SK-N-SH (cell line): ENCODE measurements around the gene PATL2. TPM values are rescaled to one million over a fixed set of nuclear protein-coding genes. Genes with fewer than 3 reads are reported as not detected.

Source experiments
- CTCF ChIA-PET: fragments of 300-600, 350-600 bp; formaldehyde crosslinking; extraction: SDS; loops from one replicate; lab custom pipeline; 2021; lab: Yijun Ruan, JAX
- POLR2A ChIA-PET: fragments of 350-600 bp; sonication (Branson Sonifier 250); formaldehyde crosslinking; extraction: SDS; loops from one replicate; lab custom pipeline; 2020; ENCODE audit warnings: antibody characterized with exemption, inconsistent platforms; lab: Yijun Ruan, JAX
- DNase-seq: peaks from one replicate; pipeline ENCODE4 v3.0.0; 2012
- H2AFZ ChIP-seq: fragments of 200-600 bp; sonication (generic); 2 replicates; pipeline ENCODE4 v1.8.1; 2016; ENCODE audit warnings: antibody characterized with exemption, mild to moderate bottlenecking, low read depth
- H3F3A ChIP-seq: fragments of 200-600 bp; sonication (generic); replicated peaks from 2 replicates; pipeline ENCODE3; 2016; ENCODE audit warnings: antibody characterized with exemption, mild to moderate bottlenecking; ENCODE audit not compliant: insufficient read depth
- H3K27ac ChIP-seq, 2 experiments: fragments of 200-500 bp in 1 of 2; fragments of 200-600 bp in 1 of 2; sonication (Bioruptor generic) in 1 of 2; sonication (generic), shearing (Covaris generic) in 1 of 2; 2 replicates each; pipeline versions ENCODE4 v1.5.1 to v1.6.1; 2014 to 2016; ENCODE audit warnings: low read depth in 2 of 2, inconsistent platforms in 1 of 2, low read length in 1 of 2, mild to moderate bottlenecking in 1 of 2, mixed read lengths in 1 of 2
- H3K27me3 ChIP-seq: fragments of 200-600 bp; sonication (generic), shearing (Covaris generic); 2 replicates; pipeline ENCODE4 v1.6.1; 2016; ENCODE audit warnings: mixed run types; ENCODE audit not compliant: insufficient read depth
- H3K36me3 ChIP-seq, 2 experiments: fragments of 200-500 bp in 1 of 2; fragments of 200-600 bp in 1 of 2; sonication (Bioruptor generic) in 1 of 2; sonication (generic) in 1 of 2; replicated peaks in 1 of 2; 2 replicates each; pipeline versions ENCODE3 to v1.5.1; 2014 to 2016; ENCODE audit warnings: low read length in 1 of 2, mild to moderate bottlenecking in 1 of 2; ENCODE audit not compliant: insufficient read depth in 2 of 2, control insufficient read depth in 1 of 2
- H3K4me1 ChIP-seq, 2 experiments: fragments of 200-500 bp in 1 of 2; fragments of 200-600 bp in 1 of 2; sonication (Bioruptor generic) in 1 of 2; sonication (generic), shearing (Covaris generic) in 1 of 2; 2 replicates each; pipeline versions ENCODE4 v1.5.1 to v1.6.1; 2014 to 2016; ENCODE audit warnings: low read depth in 1 of 2, low read length in 1 of 2, mixed run types in 1 of 2; ENCODE audit not compliant: insufficient read depth in 2 of 2, control insufficient read depth in 1 of 2
- H3K4me2 ChIP-seq: fragments of 200-600 bp; sonication (generic), shearing (Covaris generic); 2 replicates; pipeline ENCODE4 v1.6.1; 2017; ENCODE audit warnings: mixed run types
- H3K4me3 ChIP-seq, 2 experiments: fragments of 200-500 bp in 1 of 2; fragments of 200-600 bp in 1 of 2; sonication (Bioruptor generic) in 1 of 2; sonication (generic), shearing (Covaris generic) in 1 of 2; 2 replicates each; pipeline versions ENCODE4 v1.5.1 to v1.8.1; 2014 to 2016; ENCODE audit warnings: low read depth in 2 of 2, inconsistent platforms in 1 of 2, low read length in 1 of 2, mild to moderate bottlenecking in 1 of 2, mixed read lengths in 1 of 2, moderate library complexity in 1 of 2
- H3K79me2 ChIP-seq: fragments of 200-600 bp; sonication (generic); 2 replicates; pipeline ENCODE4 v1.8.1; 2017; ENCODE audit warnings: mild to moderate bottlenecking; ENCODE audit not compliant: insufficient read depth
- H3K9ac ChIP-seq: fragments of 200-600 bp; sonication (generic); 2 replicates; pipeline ENCODE4 v1.6.1; 2017; ENCODE audit warnings: mixed run types
- H3K9me2 ChIP-seq: fragments of 200-600 bp; sonication (generic); 2 replicates; pipeline ENCODE4 v1.6.1; 2017; ENCODE audit warnings: mixed run types
- H3K9me3 ChIP-seq: fragments of 200-600 bp; sonication (generic); 2 replicates; pipeline ENCODE4 v1.6.1; 2017; ENCODE audit warnings: mixed run types, mild to moderate bottlenecking, moderate library complexity
- H4K20me1 ChIP-seq: fragments of 200-600 bp; sonication (generic); 2 replicates; pipeline ENCODE4 v1.6.1; 2017; ENCODE audit warnings: mild to moderate bottlenecking, mixed run types; ENCODE audit not compliant: insufficient read depth
- EZH2phosphoT487 ChIP-seq: fragments of 200-600 bp; sonication (generic); IDR thresholded peaks from 2 replicates; pipeline ENCODE4 v1.6.1; 2017; ENCODE audit warnings: low read depth, mixed run types, mild to moderate bottlenecking, antibody characterized with exemption, moderate library complexity, borderline replicate concordance
- GABPA ChIP-seq: IDR thresholded peaks from 2 replicates; pipeline ENCODE4 v1.4.0; 2012; ENCODE audit warnings: low read depth, mild to moderate bottlenecking
- IRF3 ChIP-seq: fragments of 150-350 bp; IDR thresholded peaks from 2 replicates; pipeline ENCODE4 v1.6.1; 2016; ENCODE audit warnings: mild to moderate bottlenecking, low read depth, low read length
- MAX ChIP-seq: IDR thresholded peaks from 2 replicates; pipeline ENCODE4 v1.4.0; 2012; ENCODE audit warnings: low read depth
- MEF2A ChIP-seq: IDR thresholded peaks from 2 replicates; pipeline ENCODE4 v1.4.0; 2012; ENCODE audit warnings: low read depth, borderline replicate concordance
- NFIC ChIP-seq: IDR thresholded peaks from 2 replicates; pipeline ENCODE4 v1.4.0; 2012; ENCODE audit warnings: borderline replicate concordance
- NRF1 ChIP-seq: IDR thresholded peaks from 2 replicates; pipeline ENCODE4 v1.6.1; 2012; ENCODE audit warnings: low read depth, mild to moderate bottlenecking, low read length
- RCOR1 ChIP-seq: fragments of 150-350 bp; IDR thresholded peaks from 2 replicates; pipeline ENCODE4 v1.6.1; 2017; ENCODE audit warnings: antibody characterized with exemption, low read length
- RFX5 ChIP-seq: IDR thresholded peaks from 2 replicates; pipeline ENCODE4 v1.6.1; 2012; ENCODE audit warnings: mild to moderate bottlenecking, improper control_type of control experiment, low read length
- SIN3A ChIP-seq: IDR thresholded peaks from 2 replicates; pipeline ENCODE4 v1.6.1; 2012; ENCODE audit warnings: low read depth, mild to moderate bottlenecking, low read length, moderate library complexity, borderline replicate concordance
- TAF1 ChIP-seq: IDR thresholded peaks from 2 replicates; pipeline ENCODE4 v1.6.1; 2012; ENCODE audit warnings: low read depth, mild to moderate bottlenecking, low read length, moderate library complexity, borderline replicate concordance
- USF1 ChIP-seq: IDR thresholded peaks from 2 replicates; pipeline ENCODE4 v1.4.0; 2012; ENCODE audit warnings: low read depth, borderline replicate concordance
- USF2 ChIP-seq: fragments of 150-350 bp; IDR thresholded peaks from 2 replicates; pipeline ENCODE4 v1.6.1; 2017; ENCODE audit warnings: antibody characterized with exemption, low read length, low read depth, borderline replicate concordance
- WGBS: methylation state at CpG from one replicate; pipeline ENCODE4 v1.1.6; 2017; ENCODE audit warnings: low lambda C conversion rate; 5-methylcytosine and 5-hydroxymethylcytosine counted together
- polyA plus RNA-seq, 3 experiments: library from polyadenylated mRNA; depleted of rRNA; stranded (reverse); fragments of >200 nt; gene quantifications; 2 replicates each; pipeline ENCODE4 v1.2.3, GENCODE V29; 2012

Gene PATL2
- polyA plus RNA-seq, 1 of the 3 experiments (the other 2 are of a cell fraction), result 0.31 TPM

- no peaks in the 10 kb centered on the region for H3K27me3 ChIP-seq
- H3K27ac ChIP-seq, result no peak overlapping the region
- peaks cover 41% of the 10 kb centered on the region for H3K79me2 ChIP-seq
- DNase-seq, result no peak
- H3K4me2 ChIP-seq, result no peak overlapping the region
- H4K20me1 ChIP-seq, result peaks cover 12% of the 10 kb centered on the region; the same call in 1 of the 2 replicates
- TF ChIP-seq USF1 (no peak), EZH2phosphoT487 (no peak), SIN3A (no peak), USF2 (no peak), GABPA (no peak), NRF1 (no peak), NFIC (no peak), TAF1 (no peak), MEF2A (no peak), RFX5 (no peak), MAX (no peak), IRF3 (no peak), RCOR1 (no peak)
- TF ChIP-seq, all 33 proteins: peak for 0
- WGBS, result 93% methylated on average over 2 of the region's 2 CpGs
- Histone ChIP-seq H3K4me3 (no peak overlapping the region), H3K9me3 (no peaks in the 10 kb centered on the region), H3K9me2 (no peaks in the 10 kb centered on the region), H3F3A (peaks cover 11% of the 10 kb centered on the region), H3K36me3 (peaks cover 37 to 39% of the 10 kb centered on the region in 2 experiments), H2AFZ (no peak overlapping the region), H3K9ac (no peak overlapping the region), H3K4me1 (no peaks in the 10 kb centered on the region; a peak in 2 of 4 replicates)
- ChIA-PET POLR2A (no interaction called here), CTCF (interaction anchor here (0.7 to 11.4 kb wide), 3 partner anchors 21 to 50 kb away, joined by 3 to 117 read pairs (median 6); partner anchors contain the start of gene TRIM69)
Observed at GRCh38 chr15:44715797-44716334, 4.7 kb upstream of the PATL2 start.
